ENCODE results near the gene DIRAS1.
"Not testable (repeated sequence)": the region's sequence is repeated elsewhere in the genome, so short reads cannot be mapped to it uniquely, and the experiment has no call there.

DIRAS1 gene

DNA sequence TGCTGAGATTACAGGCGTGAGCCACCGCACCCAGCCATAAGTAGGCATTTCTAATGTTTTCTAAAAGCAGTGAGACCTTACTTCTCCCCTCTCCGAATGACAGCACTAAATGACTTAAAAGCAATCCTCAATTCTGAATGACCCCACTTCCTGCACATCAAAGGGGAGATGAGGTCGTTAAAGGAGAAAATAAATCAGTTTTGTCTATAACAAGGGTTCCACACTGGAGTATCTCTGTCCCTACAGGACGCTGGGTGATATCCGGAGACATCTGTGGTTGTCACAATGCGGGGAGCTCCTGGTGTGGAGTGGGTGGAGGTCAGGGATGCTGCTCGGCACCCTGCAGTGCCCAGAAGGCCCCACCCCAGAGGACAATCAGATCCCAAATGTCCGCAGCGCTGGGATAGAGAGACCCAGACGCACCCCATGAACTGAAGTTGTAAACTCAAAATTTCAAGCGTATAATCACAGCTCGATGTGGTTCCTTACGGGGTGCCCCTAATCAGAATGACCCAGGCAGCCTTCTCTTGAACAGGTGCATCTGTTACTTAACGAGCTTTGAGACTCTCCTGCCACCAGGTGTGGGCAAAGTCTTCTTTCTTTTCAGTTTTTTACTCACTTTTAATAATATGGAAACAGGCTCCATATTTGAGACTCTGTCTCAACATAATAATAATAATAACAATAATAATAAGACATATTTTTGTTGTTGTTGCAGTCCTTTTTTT is 21.6 kb downstream of the DIRAS1 start:
- Histone ChIP-seq H3K4me3 (ENCODE audit: low read length) (no peak overlapping the region), H3K4me1 (ENCODE audit: control insufficient read depth, low read depth, low read length) (peaks cover 9% of the 10 kb centered on the region), H3K36me3 (ENCODE audit: control insufficient read depth, low read depth, low read length) (no peaks in the 10 kb centered on the region), H3K9ac (ENCODE audit: low read length) (no peak overlapping the region), H3K27me3 (ENCODE audit: control insufficient read depth, insufficient read depth, low read length) (peaks cover 21% of the 10 kb centered on the region), H3K9me3 (ENCODE audit: control insufficient read depth, low read depth, low read length) (no peaks in the 10 kb centered on the region), H3K27ac (ENCODE audit: low read length) (no peak overlapping the region)

DNA sequence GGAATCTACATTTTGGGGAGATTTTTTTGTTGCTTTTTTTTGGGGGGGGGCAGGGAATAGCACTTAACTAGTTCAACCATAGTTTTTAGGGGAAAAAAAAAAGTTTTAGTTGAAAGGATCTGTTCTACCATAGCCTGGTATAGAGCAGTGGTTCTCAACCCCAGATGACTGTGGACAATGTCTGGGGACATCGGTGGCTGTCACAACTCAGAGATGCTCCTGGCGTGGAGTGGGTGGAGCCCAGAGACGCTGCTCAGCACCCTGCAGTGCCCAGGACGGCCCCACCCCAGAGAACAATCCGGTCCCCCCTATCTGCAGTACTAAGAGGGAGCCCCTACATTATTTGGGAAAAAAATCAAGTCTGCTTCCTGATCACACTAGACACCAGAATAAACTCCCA is 27.0 kb downstream of the DIRAS1 start:
- H3K27me3 ChIP-seq (ENCODE audit: control insufficient read depth, insufficient read depth, low read length) = no peaks in the 10 kb centered on the region
- no peak overlapping the region for H3K27ac ChIP-seq (ENCODE audit: low read length)
- H3K36me3 ChIP-seq (ENCODE audit: control insufficient read depth, low read depth, low read length) = no peaks in the 10 kb centered on the region
- no peaks in the 10 kb centered on the region for H3K4me1 ChIP-seq (ENCODE audit: control insufficient read depth, low read depth, low read length)
- H3K9me3 ChIP-seq (ENCODE audit: control insufficient read depth, low read depth, low read length) = no peaks in the 10 kb centered on the region
- H3K4me3 ChIP-seq (ENCODE audit: low read length) = no peak overlapping the region
- no peak overlapping the region for H3K9ac ChIP-seq (ENCODE audit: low read length)

DNA sequence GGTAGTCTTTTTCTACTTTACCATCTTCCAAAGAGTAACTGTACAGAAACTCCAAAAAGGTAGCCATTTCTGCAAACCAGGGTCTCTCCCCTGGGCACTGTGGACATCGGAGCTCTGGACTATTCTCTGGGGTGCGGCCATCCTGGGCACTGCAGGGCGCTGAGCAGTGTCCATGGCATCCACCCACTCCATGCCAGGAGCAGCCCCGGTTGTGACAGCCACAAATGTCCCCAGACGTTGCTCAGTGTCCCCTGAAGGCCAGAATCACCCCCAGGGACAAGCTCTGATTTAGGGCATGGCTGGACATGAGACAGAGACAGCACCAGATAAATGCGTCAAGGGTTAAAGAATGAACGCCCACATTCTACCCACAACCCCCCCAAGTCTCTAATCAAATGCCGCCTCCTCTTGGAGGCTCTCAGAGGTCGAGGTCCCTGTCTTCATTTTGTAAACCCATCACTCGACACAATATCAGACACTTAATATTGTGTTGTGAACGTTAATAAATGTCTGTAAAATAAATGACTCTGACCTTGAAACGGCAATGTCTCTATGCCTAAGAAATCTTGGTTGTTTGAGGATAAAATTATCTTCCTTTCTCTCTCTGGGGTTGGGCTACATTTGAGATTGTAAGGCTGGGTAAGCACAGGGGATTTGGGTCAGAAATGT is 27.5 kb downstream of the DIRAS1 start:
- no peaks in the 10 kb centered on the region for H3K4me1 ChIP-seq (ENCODE audit: control insufficient read depth, low read depth, low read length)
- H3K27ac ChIP-seq (ENCODE audit: low read length) = no peak overlapping the region
- H3K9me3 ChIP-seq (ENCODE audit: control insufficient read depth, low read depth, low read length) = no peaks in the 10 kb centered on the region
- H3K9ac ChIP-seq (ENCODE audit: low read length) = no peak overlapping the region
- H3K4me3 ChIP-seq (ENCODE audit: low read length) = no peak overlapping the region
- H3K36me3 ChIP-seq (ENCODE audit: control insufficient read depth, low read depth, low read length) = no peaks in the 10 kb centered on the region
- no peaks in the 10 kb centered on the region for H3K27me3 ChIP-seq (ENCODE audit: control insufficient read depth, insufficient read depth, low read length)

DNA sequence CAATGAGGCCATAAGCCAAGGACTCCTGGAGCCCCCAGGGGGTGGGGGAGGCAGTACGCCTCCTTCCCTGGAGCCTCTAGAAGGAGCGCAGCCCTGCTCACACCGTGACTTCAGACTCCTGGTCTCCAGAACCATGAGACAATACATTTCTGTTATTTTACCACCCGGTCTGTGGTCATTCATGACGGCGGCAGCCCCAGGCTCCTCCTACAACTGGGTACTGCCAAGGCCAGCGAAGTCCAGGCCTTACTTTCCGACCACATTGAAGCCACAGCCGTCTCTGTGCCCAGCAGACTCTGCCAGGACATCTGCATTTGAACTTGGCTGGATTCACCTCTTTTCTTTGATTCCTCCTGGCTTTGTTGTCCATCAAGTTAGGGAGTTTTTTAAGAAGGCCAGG is 29.2 kb downstream of the DIRAS1 start:
- Histone ChIP-seq H3K9me3 (ENCODE audit: control insufficient read depth, low read depth, low read length) (no peaks in the 10 kb centered on the region), H3K36me3 (ENCODE audit: control insufficient read depth, low read depth, low read length) (no peaks in the 10 kb centered on the region), H3K4me1 (ENCODE audit: control insufficient read depth, low read depth, low read length) (no peaks in the 10 kb centered on the region), H3K9ac (ENCODE audit: low read length) (no peak overlapping the region), H3K27ac (ENCODE audit: low read length) (no peak overlapping the region), H3K4me3 (ENCODE audit: low read length) (no peak overlapping the region), H3K27me3 (ENCODE audit: control insufficient read depth, insufficient read depth, low read length) (no peaks in the 10 kb centered on the region)

DNA sequence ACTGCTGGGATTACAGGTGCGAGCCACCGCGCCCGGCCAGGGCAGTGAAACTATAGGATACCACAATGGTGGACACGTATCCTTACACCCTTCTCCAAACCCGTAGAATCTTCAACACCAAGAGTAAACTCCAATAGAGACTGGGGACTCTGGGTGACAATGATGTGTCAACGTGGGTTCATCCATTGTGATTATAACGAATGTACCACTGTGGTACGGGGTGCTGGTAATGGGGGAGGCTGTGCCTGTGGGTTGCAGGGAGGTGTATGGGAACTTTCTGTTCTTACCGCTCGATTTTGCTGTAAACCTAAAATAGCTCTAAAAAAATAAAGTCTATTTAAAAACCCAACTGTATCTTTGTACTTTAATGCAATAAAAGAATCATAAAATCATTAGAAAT is 30.3 kb downstream of the DIRAS1 start:
- Histone ChIP-seq H3K27ac (ENCODE audit: low read length) (no peak overlapping the region), H3K9me3 (ENCODE audit: control insufficient read depth, low read depth, low read length) (no peaks in the 10 kb centered on the region), H3K4me1 (ENCODE audit: control insufficient read depth, low read depth, low read length) (no peaks in the 10 kb centered on the region), H3K4me3 (ENCODE audit: low read length) (no peak overlapping the region), H3K27me3 (ENCODE audit: control insufficient read depth, insufficient read depth, low read length) (no peaks in the 10 kb centered on the region), H3K36me3 (ENCODE audit: control insufficient read depth, low read depth, low read length) (no peaks in the 10 kb centered on the region), H3K9ac (ENCODE audit: low read length) (no peak overlapping the region)

DNA sequence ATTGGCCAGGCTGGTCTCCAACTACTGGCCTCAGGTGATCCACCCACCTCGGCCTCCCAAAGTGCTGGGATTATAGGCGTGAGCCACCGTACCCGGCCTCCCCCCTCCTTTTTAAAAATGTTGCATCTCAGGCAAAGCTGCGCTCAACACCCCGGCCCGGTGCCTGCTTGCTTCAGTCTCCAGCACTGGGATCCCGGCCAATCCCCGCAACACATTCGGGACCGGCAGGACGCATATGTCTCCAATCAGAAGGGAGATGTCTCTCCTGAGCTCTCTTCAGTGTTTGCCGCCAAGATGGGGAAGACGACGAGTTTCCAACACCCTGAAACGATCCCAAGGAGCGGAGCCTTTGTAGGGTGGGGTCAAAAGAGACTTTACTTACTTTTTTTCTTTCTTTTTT is 34.8 kb downstream of the DIRAS1 start:
- H3K36me3 ChIP-seq (ENCODE audit: control insufficient read depth, low read depth, low read length) = no peaks in the 10 kb centered on the region

DNA sequence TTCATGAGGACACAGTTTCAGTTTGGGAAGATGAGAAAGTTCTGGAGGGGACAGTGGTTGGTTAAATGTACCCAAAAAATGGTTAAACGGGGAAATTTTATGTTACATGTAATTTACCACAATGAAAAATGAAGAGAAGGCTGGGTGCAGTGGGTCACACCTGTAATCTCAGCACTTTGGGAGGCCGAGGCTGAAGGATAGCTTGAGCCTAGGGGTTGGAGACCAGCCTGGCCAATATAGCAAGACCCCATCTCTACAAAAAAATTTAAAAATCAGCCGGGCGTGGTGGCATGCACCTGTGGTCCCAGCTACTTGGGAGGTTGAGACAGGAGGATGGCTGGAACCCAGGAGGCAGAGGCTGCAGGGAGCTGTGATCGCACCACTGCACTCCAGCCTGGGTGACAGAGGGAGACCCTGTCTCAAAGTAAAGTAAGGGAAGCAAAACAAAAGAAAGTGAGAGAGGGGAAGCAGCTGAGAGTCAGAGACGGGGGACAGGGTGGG is 35.9 kb downstream of the DIRAS1 start:
- no peak overlapping the region for H3K4me3 ChIP-seq (ENCODE audit: low read length)
- no peak overlapping the region for H3K27ac ChIP-seq (ENCODE audit: low read length)
- H3K36me3 ChIP-seq (ENCODE audit: control insufficient read depth, low read depth, low read length) = no peaks in the 10 kb centered on the region
- H3K9ac ChIP-seq (ENCODE audit: low read length) = no peak overlapping the region
- H3K4me1 ChIP-seq (ENCODE audit: control insufficient read depth, low read depth, low read length) = no peaks in the 10 kb centered on the region
- H3K27me3 ChIP-seq (ENCODE audit: control insufficient read depth, insufficient read depth, low read length) = no peaks in the 10 kb centered on the region
- H3K9me3 ChIP-seq (ENCODE audit: control insufficient read depth, low read depth, low read length) = no peaks in the 10 kb centered on the region

More for the DNA sequence above, 34.8 kb downstream of the DIRAS1 start:
- H3K27ac ChIP-seq (ENCODE audit: low read length) = no peak overlapping the region
- no peaks in the 10 kb centered on the region for H3K9me3 ChIP-seq (ENCODE audit: control insufficient read depth, low read depth, low read length)
- no peaks in the 10 kb centered on the region for H3K27me3 ChIP-seq (ENCODE audit: control insufficient read depth, insufficient read depth, low read length)
- no peaks in the 10 kb centered on the region for H3K4me1 ChIP-seq (ENCODE audit: control insufficient read depth, low read depth, low read length)
- no peak overlapping the region for H3K9ac ChIP-seq (ENCODE audit: low read length)
- no peak overlapping the region for H3K4me3 ChIP-seq (ENCODE audit: low read length)

DNA sequence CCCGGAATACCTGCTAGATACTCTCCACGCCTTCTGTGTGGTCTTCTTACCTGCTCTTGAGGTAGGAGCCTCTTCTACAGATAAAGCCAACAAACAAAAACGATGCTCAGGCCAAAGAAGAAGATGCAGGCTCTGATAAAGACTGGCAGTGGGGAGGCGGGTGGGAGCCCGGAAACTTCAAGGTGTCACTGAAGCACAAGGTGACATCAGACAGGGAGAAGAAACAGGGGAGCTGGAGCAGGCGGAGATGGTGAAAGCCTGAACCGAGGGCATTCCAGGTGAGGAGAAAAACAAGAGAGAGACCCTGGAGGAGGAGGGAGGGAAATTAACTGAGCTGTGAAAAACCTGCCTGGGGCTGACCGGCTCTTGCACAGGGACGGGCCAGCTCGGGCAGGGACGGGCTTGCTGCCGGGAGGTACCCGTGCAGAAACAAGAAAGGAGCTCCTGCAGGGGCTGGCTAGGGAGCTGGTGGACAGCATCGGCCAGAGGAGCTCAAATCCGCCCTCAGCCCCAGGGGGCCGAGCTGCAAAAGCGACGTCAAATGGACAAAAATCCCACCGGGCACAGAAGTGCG is 37.7 kb downstream of the DIRAS1 start:
- H3K27me3 ChIP-seq (ENCODE audit: control insufficient read depth, insufficient read depth, low read length) = no peaks in the 10 kb centered on the region
- no peaks in the 10 kb centered on the region for H3K9me3 ChIP-seq (ENCODE audit: control insufficient read depth, low read depth, low read length)
- no peaks in the 10 kb centered on the region for H3K4me1 ChIP-seq (ENCODE audit: control insufficient read depth, low read depth, low read length)
- H3K4me3 ChIP-seq (ENCODE audit: low read length) = no peak overlapping the region
- H3K27ac ChIP-seq (ENCODE audit: low read length) = no peak overlapping the region
- H3K36me3 ChIP-seq (ENCODE audit: control insufficient read depth, low read depth, low read length) = no peaks in the 10 kb centered on the region
- no peak overlapping the region for H3K9ac ChIP-seq (ENCODE audit: low read length)

DNA sequence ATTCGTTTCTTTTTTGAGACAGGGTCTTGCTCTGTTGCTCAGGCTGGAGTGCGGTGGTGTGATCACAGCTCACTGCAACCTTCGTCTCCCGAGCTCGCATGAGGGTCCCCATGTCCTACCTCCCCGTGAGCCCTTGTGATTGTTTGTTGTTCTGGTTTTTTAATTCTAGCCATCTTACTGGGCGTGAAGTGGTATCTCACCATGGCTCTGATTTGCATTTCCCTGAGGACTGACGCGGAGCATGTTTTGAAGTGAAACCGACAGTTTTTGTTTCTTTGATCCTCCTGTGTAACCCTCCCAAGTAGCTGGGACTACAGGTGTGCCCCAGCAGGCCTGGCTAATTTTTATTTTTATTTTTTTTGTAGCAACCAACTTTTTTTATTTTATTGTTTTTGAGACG is 40.4 kb downstream of the DIRAS1 start:
- H3K27ac ChIP-seq (ENCODE audit: low read length) = no peak overlapping the region
- H3K4me3 ChIP-seq (ENCODE audit: low read length) = no peak overlapping the region
- H3K4me1 ChIP-seq (ENCODE audit: control insufficient read depth, low read depth, low read length) = no peaks in the 10 kb centered on the region
- H3K27me3 ChIP-seq (ENCODE audit: control insufficient read depth, insufficient read depth, low read length) = no peaks in the 10 kb centered on the region
- H3K36me3 ChIP-seq (ENCODE audit: control insufficient read depth, low read depth, low read length) = no peaks in the 10 kb centered on the region
- no peaks in the 10 kb centered on the region for H3K9me3 ChIP-seq (ENCODE audit: control insufficient read depth, low read depth, low read length)
- H3K9ac ChIP-seq (ENCODE audit: low read length) = no peak overlapping the region

DNA sequence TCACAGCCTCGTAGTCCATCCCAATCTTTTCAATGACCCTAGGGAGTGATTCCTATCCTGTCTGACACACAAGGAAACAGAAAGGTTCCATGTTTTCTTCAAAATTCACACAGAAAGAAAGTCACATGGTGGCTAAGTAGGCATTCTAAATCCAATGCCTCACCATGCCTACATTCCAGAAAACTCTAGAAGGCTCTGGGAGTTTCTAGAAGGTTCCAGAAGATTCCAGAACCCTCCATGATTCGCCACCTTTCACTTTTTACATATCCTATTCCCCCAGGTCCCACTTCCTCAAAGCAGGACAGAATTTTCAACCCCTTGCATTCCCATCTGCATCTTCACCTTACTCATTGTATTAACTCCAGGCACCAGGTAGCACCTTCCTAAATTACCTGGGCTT is 41.7 kb downstream of the DIRAS1 start:
- no peaks in the 10 kb centered on the region for H3K36me3 ChIP-seq (ENCODE audit: control insufficient read depth, low read depth, low read length)
- no peaks in the 10 kb centered on the region for H3K9me3 ChIP-seq (ENCODE audit: control insufficient read depth, low read depth, low read length)
- H3K4me1 ChIP-seq (ENCODE audit: control insufficient read depth, low read depth, low read length) = peaks cover 6% of the 10 kb centered on the region
- H3K9ac ChIP-seq (ENCODE audit: low read length) = no peak overlapping the region
- H3K27me3 ChIP-seq (ENCODE audit: control insufficient read depth, insufficient read depth, low read length) = no peaks in the 10 kb centered on the region
- H3K27ac ChIP-seq (ENCODE audit: low read length) = no peak overlapping the region
- H3K4me3 ChIP-seq (ENCODE audit: low read length) = no peak overlapping the region

DNA sequence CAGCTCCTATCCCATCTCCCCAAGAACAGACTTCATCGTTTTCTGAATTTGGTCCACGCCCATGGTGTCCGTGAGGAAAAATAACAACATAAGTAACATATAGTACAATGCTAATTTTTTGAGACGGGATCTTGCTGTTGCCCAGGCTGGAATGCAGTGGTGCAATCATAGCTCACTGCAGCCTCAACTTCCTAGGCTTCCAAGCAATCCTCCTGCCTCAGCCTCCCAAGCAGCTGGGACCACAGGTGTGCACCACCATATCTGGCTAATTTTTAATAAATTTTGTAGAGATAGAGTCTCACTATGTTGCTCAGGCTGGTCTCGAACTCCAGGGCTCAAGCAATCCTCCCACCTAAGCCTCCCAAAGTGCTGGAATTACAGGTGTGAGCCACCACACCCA is 42.2 kb downstream of the DIRAS1 start:
- not testable (repeated sequence) for H3K27ac ChIP-seq (ENCODE audit: low read length); H3K9me3 ChIP-seq (ENCODE audit: control insufficient read depth, low read depth, low read length); H3K36me3 ChIP-seq (ENCODE audit: control insufficient read depth, low read depth, low read length); H3K27me3 ChIP-seq (ENCODE audit: control insufficient read depth, insufficient read depth, low read length); H3K9ac ChIP-seq (ENCODE audit: low read length); H3K4me3 ChIP-seq (ENCODE audit: low read length); H3K4me1 ChIP-seq (ENCODE audit: control insufficient read depth, low read depth, low read length)

Data from iPS-18a (cell line).